ENCODE results near the gene C11orf54.

The C11orf54 gene

GRCh38 chr11:93741094-93741881 is at the start of gene C11orf54, which contains the start of gene TAF1D:
Gene C11orf54 (plus strand): TSS chr11:93741672. CDS start chr11:93747394, 5,722 bp downstream.
Gene TAF1D (minus strand): TSS chr11:93741495. CDS start chr11:93739304, 2,191 bp downstream.
- peak; percentile 85 for DNase-seq (ENCODE audit: low read depth)

- no peak for DNase-seq (ENCODE audit: low read depth)
Measured at GRCh38 chr11:93694109-93694508, 47.4 kb upstream of the C11orf54 start.

DNA sequence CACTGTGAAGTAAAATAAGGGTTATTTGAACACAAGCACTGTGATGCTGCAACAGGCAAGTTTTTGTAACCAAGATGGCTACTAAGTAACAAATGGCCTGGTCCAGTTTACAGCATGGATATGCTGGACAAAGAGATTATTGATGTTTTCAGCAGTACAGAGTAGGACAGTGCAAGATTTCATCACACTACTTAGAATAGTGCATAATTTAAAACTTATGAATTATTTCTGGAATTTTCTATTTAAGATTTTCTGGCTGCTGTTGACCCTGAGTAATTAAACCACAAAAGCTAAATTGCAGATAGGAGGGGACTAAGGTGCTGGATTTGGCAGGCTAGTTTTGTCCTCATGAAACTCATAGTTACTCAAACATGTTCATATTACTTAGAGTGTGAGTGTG is 46.9 kb upstream of the C11orf54 start:
- no peak for DNase-seq (ENCODE audit: low read depth)

DNA sequence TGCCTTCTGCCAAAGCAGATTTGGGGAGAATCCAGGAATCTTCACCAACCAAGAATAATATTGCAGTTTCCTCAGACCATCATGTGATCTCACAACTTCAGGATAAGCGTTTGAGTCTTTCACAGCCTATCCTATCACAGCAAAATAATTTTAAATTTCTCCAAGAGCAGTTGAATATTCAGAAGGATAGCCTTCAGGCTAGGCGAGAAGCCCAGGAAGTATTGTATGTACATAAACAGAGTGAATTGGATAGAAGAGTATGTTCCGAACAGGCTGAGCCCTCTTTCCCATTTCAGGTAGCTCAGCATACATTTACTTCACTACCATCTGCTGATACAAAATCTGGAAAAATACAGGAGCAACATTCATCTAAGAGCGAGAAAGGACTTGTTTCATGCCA is 43.9 kb upstream of the C11orf54 start:
- DNase-seq (ENCODE audit: low read depth): no peak

DNA sequence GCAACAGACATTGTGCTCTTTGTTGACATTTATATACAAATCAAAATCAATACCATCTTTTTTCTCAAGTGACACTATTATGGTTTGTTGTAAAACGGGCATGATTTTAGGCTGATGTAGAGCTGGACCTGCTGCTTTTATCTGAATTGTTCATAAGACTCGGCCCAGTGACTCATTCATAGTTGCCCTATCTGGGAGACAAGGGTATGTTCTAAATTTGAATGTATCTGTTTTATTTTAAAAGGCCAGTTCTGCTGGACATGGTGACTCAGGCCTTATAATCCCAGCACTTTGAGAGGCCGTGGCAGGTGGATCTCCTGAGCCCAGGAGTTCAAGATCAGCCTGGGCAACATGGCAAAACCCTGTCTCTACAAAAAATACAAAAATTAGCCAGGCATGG is 40.6 kb upstream of the C11orf54 start:
- DNase-seq (ENCODE audit: low read depth): no peak

DNA sequence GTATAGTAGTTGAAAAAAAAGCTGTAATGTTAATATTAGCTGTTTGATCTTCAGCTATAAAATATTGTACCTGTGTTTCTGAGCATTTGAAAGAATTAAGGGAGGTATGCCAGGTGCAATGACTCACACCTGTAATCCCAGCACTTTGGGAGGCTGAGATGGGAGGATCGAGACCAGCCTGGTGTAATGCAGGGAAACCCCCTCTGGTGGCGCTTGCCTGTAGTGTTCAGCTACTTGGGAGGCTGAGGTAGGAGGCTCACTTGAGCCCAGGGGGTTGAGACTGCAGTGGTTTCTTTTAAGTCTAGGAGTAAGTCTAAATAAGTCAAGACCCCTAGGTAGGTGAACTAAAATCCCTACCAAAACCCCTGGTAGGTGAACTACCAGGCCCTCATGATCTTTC is 37.2 kb upstream of the C11orf54 start:
- no peak for DNase-seq (ENCODE audit: low read depth)

- no peak for DNase-seq (ENCODE audit: low read depth)
Measured at GRCh38 chr11:93710239-93710638, 31.2 kb upstream of the C11orf54 start.

GRCh38 chr11:93712678-93713077 is 28.8 kb upstream of the C11orf54 start:
- DNase-seq (ENCODE audit: low read depth): no peak

DNA sequence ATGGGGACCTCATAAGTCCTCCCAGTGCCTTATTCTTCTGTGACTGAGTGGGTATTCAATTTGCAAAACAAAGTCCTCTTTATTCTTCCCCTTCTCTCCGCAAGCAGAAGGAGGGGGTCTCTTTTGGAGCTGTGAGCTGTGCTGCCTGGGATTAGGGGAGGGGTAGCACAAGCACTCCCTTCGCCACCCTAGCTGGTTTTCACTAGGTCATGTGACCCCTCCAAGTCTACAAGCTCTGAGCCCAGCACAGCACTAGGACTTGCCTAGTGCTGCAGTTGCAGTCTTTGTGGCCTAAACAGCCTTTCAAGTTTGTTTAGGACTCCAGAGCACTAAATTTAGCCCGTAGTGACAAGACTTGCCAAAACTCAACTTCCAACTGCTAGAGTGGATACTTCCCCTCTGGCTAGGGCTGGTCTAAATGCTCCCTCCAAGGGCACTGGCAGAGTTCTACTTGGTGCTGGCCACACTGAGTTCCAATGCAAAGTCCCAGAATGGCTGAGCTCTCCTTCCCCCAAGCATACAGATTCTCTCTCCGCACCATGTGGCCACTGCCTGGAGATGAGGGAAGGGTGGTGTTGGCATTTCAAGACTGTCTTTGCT is 25.6 kb upstream of the C11orf54 start:
- DNase-seq (ENCODE audit: low read depth): no peak

- no peak for DNase-seq (ENCODE audit: low read depth)
Measured at GRCh38 chr11:93717501-93717900, 24.0 kb upstream of the C11orf54 start.

- no peak for DNase-seq (ENCODE audit: low read depth)
Measured at GRCh38 chr11:93718057-93718563, 23.4 kb upstream of the C11orf54 start.

DNA sequence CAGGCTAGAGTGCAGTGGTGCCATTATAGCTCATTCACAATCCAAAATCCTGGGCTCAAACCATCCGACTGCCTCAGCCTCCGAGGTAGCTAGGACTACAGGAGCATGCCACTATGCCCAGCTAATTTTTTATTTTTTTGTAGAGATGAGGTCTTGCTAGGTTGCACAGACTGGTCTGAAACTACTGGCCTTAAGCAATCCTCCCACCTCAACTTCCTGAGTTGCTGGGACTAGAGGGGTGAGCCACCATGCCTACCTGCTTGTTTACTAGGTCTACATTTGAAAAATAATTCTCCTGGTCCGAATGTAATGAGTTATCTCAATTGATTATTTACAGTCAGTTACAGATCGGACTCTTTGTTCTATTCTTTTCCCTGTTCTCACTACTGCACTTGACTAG is 22.2 kb upstream of the C11orf54 start:
- DNase-seq (ENCODE audit: low read depth): no peak

DNA sequence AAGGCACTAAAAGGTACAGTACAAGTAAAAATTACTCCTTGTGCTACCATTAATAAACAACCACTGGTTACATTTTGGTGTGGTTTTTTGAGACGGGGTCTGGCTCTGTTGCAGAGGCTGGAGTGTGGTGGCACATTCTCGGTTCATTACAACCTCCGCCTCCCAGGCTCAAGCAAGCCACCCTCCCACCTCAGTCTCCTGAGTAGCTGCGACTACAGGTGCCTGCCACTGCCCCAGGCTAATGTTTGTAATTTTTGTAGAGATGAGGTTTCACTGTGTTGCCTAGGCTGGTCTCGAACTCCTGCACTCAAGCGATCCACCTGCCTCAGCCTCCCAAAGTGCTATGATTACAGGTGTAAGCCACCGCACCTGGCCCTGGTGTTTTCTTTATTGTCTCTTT is 20.9 kb upstream of the C11orf54 start:
- no peak for DNase-seq (ENCODE audit: low read depth)

DNA sequence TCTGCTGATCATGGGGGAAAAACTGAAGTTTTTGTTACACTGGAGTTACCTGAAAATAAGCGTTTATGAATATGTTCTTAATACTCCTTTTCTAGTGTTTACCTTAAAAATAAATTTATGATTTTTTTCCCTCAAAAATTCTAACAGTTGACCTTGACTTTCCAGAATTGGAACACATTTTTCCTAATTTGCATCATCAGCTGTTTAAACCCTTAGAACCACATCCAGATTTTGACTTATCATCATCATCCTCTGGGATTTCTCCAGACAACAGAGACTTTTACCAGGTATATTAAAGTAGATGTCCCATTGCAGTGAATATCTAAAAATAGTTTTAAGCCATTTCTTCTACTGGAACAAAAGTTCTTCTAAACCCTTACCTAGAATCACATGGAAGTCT is 17.4 kb upstream of the C11orf54 start:
- DNase-seq (ENCODE audit: low read depth): no peak

- no peak for DNase-seq (ENCODE audit: low read depth)
Measured at GRCh38 chr11:93727985-93728791, 13.3 kb upstream of the C11orf54 start.

DNA sequence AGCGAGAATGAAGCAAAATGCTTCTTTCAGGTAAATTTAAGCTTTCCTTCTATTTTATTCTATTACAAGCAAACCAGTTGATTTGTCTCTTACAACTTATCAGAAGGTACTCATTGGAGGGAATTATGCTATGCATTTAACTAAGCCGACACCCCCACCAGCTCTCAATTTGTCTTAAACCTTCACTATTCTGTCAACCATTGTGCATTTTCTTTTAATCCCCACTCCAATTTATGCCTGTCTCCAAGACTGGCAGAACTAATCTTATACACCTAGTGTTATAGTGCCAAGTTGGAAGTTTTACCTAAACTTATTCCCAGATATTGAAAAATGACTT is 12.7 kb upstream of the C11orf54 start:
- DNase-seq (ENCODE audit: low read depth): no peak

DNA sequence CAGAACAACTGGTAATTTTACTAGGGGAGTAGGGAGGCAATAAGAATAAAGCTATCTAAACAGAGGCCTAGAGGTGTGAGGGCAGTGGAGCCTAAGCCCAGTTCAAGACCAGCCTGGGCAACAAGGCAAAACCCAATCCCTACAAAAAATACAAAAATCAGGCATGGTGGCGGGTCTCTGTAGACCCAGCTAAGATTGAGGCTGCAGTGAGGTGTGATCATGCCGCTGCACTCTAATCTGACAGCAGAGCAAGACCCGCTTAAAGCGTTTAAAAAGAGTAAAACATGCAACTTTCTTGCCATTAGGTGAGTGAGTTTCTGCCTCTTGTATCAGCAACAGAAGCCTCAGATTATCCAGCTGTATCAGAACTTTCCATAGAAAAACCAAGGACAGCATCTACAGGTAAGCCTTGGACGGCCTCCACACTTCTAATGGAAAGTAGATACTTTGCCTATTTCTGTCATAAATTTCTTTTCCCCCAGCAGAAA is 12.3 kb upstream of the C11orf54 start:
- DNase-seq (ENCODE audit: low read depth): no peak

GRCh38 chr11:93730108-93731107 is 11.1 kb upstream of the C11orf54 start:
- no peak for DNase-seq (ENCODE audit: low read depth)

DNA sequence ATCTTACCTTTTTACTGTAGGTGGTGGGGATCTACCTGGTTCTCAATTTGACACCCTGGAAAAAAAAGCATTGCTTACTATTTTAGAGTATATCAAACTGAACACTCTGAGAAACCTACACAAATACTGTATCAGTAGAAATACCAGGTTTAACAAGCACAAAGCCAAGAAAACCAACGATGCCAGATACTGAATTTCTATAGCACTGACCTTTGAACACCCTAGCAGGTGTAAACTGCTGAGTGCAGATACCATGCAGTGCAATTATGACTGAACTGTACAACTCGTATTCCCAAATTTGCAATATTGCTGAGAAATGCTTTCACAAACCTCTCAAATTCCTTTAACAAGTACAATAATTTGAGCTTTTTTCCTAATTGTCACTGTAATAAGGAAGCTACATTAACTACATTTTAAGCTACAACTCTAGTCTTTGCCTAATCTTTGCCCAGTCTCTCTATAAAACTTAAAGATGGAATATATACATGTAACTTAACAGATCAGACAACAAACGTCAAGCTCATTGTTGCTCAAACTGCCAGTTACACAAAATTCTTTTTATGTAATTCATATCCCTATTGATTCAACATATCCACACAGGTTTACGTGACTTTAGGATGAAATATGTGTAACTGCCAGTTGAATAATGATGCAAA is 9.1 kb upstream of the C11orf54 start:
- no peak for DNase-seq (ENCODE audit: low read depth)

DNA sequence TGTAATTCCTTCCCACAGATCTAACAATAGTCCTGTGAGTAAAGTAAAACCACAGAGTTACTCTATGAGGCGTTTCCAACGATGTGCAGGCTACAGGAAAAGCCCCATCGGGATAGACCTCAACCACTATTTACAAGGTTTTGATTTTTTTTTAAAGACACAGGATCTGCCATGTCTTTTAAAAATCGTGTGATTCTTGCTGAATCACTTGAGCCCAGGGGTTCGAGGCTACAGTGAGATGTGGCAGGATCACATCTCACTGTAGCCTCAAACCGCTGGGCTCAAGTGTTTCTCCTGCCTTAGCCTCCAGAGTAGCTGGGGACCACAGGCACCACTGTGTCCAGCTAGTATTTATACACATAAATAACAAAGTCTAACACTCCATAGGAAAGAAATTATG is 8.0 kb upstream of the C11orf54 start:
- DNase-seq (ENCODE audit: low read depth): no peak

Data from GM04503 (cell line).